ENCODE data around the gene SLC49A4. TPM values are rescaled to one million over a fixed set of nuclear protein-coding genes. Genes with fewer than 3 reads are reported as not detected.
"Not testable (repeated sequence)": the region's sequence is repeated elsewhere in the genome, so short reads cannot be mapped to it uniquely, and the experiment has no call there.

The SLC49A4 gene
- total RNA-seq: 1 to 10 TPM; 1.9 to 2.6 TPM

- Mint-ChIP-seq H3K27me3 (no peaks in the 10 kb centered on the region), H3K9me3 (no peaks in the 10 kb centered on the region), H3K4me3 (no peak within 1 kb of the TSS), H3K4me1 (peaks cover 20% of the 10 kb centered on the region), H3K36me3 (ENCODE audit: low read depth) (no peaks in the 10 kb centered on the region), H3K27ac (peak within 1 kb of the TSS; percentile 85)
- ATAC-seq (replicated peaks): peak; percentile 81
Measured at GRCh38 chr3:122794779-122795673, at the start of gene SLC49A4. SLC49A4 (plus strand) TSS chr3:122795069; CDS start chr3:122795193, 124 bp downstream.

GRCh38 chr3:122745369-122746021 lies 49.4 kb upstream of the SLC49A4 start:
- no peak overlapping the region for H3K27ac Mint-ChIP-seq
- H3K36me3 Mint-ChIP-seq (ENCODE audit: low read depth): peaks cover 43% of the 10 kb centered on the region
- ATAC-seq (replicated peaks): no peak
- no peaks in the 10 kb centered on the region for H3K4me1 Mint-ChIP-seq
- H3K27me3 Mint-ChIP-seq: no peaks in the 10 kb centered on the region
- no peak overlapping the region for H3K4me3 Mint-ChIP-seq
- no peaks in the 10 kb centered on the region for H3K9me3 Mint-ChIP-seq

GRCh38 chr3:122747295-122747694 lies 47.6 kb upstream of the SLC49A4 start:
- not testable (repeated sequence) for H3K4me3 Mint-ChIP-seq

GRCh38 chr3:122748347-122748746 lies 46.5 kb upstream of the SLC49A4 start:
- no peak overlapping the region for H3K4me3 Mint-ChIP-seq
- H3K4me1 Mint-ChIP-seq: no peaks in the 10 kb centered on the region
- H3K27me3 Mint-ChIP-seq: no peaks in the 10 kb centered on the region
- H3K9me3 Mint-ChIP-seq: no peaks in the 10 kb centered on the region
- peaks cover 38% of the 10 kb centered on the region for H3K36me3 Mint-ChIP-seq (ENCODE audit: low read depth)
- H3K27ac Mint-ChIP-seq: no peak overlapping the region
- ATAC-seq (replicated peaks): no peak

More at GRCh38 chr3:122747295-122747694, 47.6 kb upstream of the SLC49A4 start:
- H3K27ac Mint-ChIP-seq; H3K4me1 Mint-ChIP-seq; ATAC-seq (replicated peaks); H3K27me3 Mint-ChIP-seq; H3K9me3 Mint-ChIP-seq: not testable (repeated sequence)
- H3K36me3 Mint-ChIP-seq (ENCODE audit: low read depth): peaks cover 38% of the 10 kb centered on the region

- H3K4me3 Mint-ChIP-seq: no peak overlapping the region
Measured at GRCh38 chr3:122754929-122755328, 39.9 kb upstream of the SLC49A4 start.

GRCh38 chr3:122755491-122755890 lies 39.4 kb upstream of the SLC49A4 start:
- Mint-ChIP-seq H3K4me3 (no peak overlapping the region), H3K4me1 (no peaks in the 10 kb centered on the region), H3K27me3 (no peaks in the 10 kb centered on the region), H3K27ac (no peak overlapping the region), H3K9me3 (no peaks in the 10 kb centered on the region), H3K36me3 (ENCODE audit: low read depth) (peaks cover 46% of the 10 kb centered on the region)
- no peak for ATAC-seq (replicated peaks)

More at GRCh38 chr3:122754929-122755328, 39.9 kb upstream of the SLC49A4 start:
- Mint-ChIP-seq H3K9me3 (no peaks in the 10 kb centered on the region), H3K27ac (no peak overlapping the region), H3K4me1 (no peaks in the 10 kb centered on the region), H3K27me3 (no peaks in the 10 kb centered on the region), H3K36me3 (ENCODE audit: low read depth) (peaks cover 46% of the 10 kb centered on the region)
- ATAC-seq (replicated peaks): peak; percentile 84

GRCh38 chr3:122758877-122759560 lies 35.9 kb upstream of the SLC49A4 start:
- no peak overlapping the region for H3K27ac Mint-ChIP-seq
- H3K36me3 Mint-ChIP-seq (ENCODE audit: low read depth): peaks cover 16% of the 10 kb centered on the region

GRCh38 chr3:122760453-122761271 lies 34.2 kb upstream of the SLC49A4 start:
- Mint-ChIP-seq H3K27ac (no peak overlapping the region), H3K4me1 (no peaks in the 10 kb centered on the region), H3K4me3 (no peak overlapping the region), H3K36me3 (ENCODE audit: low read depth) (peaks cover 6% of the 10 kb centered on the region), H3K27me3 (no peaks in the 10 kb centered on the region), H3K9me3 (no peaks in the 10 kb centered on the region)
- no peak for ATAC-seq (replicated peaks)

More at GRCh38 chr3:122758877-122759560, 35.9 kb upstream of the SLC49A4 start:
- Mint-ChIP-seq H3K9me3 (no peaks in the 10 kb centered on the region), H3K4me3 (no peak overlapping the region), H3K27me3 (no peaks in the 10 kb centered on the region), H3K4me1 (no peaks in the 10 kb centered on the region)
- ATAC-seq (replicated peaks): no peak

- peaks cover 44% of the 10 kb centered on the region for H3K36me3 Mint-ChIP-seq (ENCODE audit: low read depth)
- no peaks in the 10 kb centered on the region for H3K4me1 Mint-ChIP-seq
- no peaks in the 10 kb centered on the region for H3K27me3 Mint-ChIP-seq
- H3K4me3 Mint-ChIP-seq: no peak overlapping the region
- H3K27ac Mint-ChIP-seq: no peak overlapping the region
- no peak for ATAC-seq (replicated peaks)
- H3K9me3 Mint-ChIP-seq: no peaks in the 10 kb centered on the region
Measured at GRCh38 chr3:122766430-122766829, 28.4 kb upstream of the SLC49A4 start.

GRCh38 chr3:122767540-122768372 lies 27.1 kb upstream of the SLC49A4 start:
- no peak for ATAC-seq (replicated peaks)
- Mint-ChIP-seq H3K4me1 (no peaks in the 10 kb centered on the region), H3K27ac (no peak overlapping the region), H3K27me3 (no peaks in the 10 kb centered on the region), H3K9me3 (no peaks in the 10 kb centered on the region), H3K4me3 (no peak overlapping the region), H3K36me3 (ENCODE audit: low read depth) (peaks cover 44% of the 10 kb centered on the region)

GRCh38 chr3:122770521-122771202 lies 24.2 kb upstream of the SLC49A4 start:
- Mint-ChIP-seq H3K36me3 (ENCODE audit: low read depth) (peaks cover 52% of the 10 kb centered on the region), H3K9me3 (no peaks in the 10 kb centered on the region), H3K27ac (no peak overlapping the region), H3K27me3 (no peaks in the 10 kb centered on the region), H3K4me3 (no peak overlapping the region), H3K4me1 (peaks cover 4% of the 10 kb centered on the region)
- ATAC-seq (replicated peaks): no peak

GRCh38 chr3:122772827-122773226 lies 22.0 kb upstream of the SLC49A4 start:
- H3K36me3 Mint-ChIP-seq (ENCODE audit: low read depth): peaks cover 38% of the 10 kb centered on the region
- ATAC-seq (replicated peaks): no peak
- H3K9me3 Mint-ChIP-seq: no peaks in the 10 kb centered on the region
- H3K27ac Mint-ChIP-seq: no peak overlapping the region
- H3K27me3 Mint-ChIP-seq: no peaks in the 10 kb centered on the region
- no peak overlapping the region for H3K4me3 Mint-ChIP-seq
- peaks cover 4% of the 10 kb centered on the region for H3K4me1 Mint-ChIP-seq
